ENCODE results near the gene BMP5. TPM values are rescaled to one million over a fixed set of nuclear protein-coding genes. Genes with fewer than 3 reads are reported as not detected.

Gene BMP5
- total and polyA plus RNA-seq, 2 donors (not counting 1 experiment from before 2014, with no cell fraction given), result 1.5 TPM; not detected in 1

DNA sequence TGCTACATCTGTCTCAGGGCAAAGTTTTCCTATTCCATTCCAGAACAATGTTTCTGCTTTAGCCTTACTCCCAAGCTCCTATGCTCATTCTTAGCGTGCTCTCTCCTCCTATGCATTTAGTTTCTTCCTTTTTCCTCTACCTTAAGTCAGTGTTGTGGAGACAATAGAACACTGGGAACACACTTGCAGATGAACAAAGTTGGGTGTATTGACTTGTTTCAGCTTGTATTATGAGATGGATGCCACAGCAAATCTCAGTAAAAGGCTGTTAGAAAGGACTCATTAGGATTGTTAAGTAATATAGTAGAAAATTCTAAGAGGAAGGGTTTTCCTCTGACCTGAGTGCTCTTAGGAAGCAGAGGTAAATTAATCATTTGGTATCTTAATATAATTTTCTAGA is 48.4 kb downstream of the BMP5 start:
- H4K20me1 ChIP-seq (ENCODE audit: control insufficient read depth, extremely low read depth, insufficient read depth, low read length), result no peaks in the 10 kb centered on the region
- no peaks in the 10 kb centered on the region for H3K9me3 ChIP-seq (ENCODE audit: control insufficient read depth, insufficient read depth, low read depth, low read length)
- H2AFZ ChIP-seq (ENCODE audit: low read length), result no peak overlapping the region
- DNase-seq (ENCODE audit: low read depth in 2 of 2), result no peak
- no peaks in the 10 kb centered on the region for H3K36me3 ChIP-seq (ENCODE audit: control insufficient read depth, insufficient read depth, low read length)
- H3K79me2 ChIP-seq (ENCODE audit: control insufficient read depth, insufficient read depth, low read length), result no peaks in the 10 kb centered on the region
- no peak overlapping the region for H3K27ac ChIP-seq (ENCODE audit: insufficient read depth, low read length)
- H3K27me3 ChIP-seq (ENCODE audit: control insufficient read depth, insufficient read depth, low read length), result no peaks in the 10 kb centered on the region
- no peak for TF ChIP-seq EZH2 (IDR thresholded peaks at IDR 0.05; ENCODE audit: low read length, missing control alignments)
- TF ChIP-seq, protein P1, sequence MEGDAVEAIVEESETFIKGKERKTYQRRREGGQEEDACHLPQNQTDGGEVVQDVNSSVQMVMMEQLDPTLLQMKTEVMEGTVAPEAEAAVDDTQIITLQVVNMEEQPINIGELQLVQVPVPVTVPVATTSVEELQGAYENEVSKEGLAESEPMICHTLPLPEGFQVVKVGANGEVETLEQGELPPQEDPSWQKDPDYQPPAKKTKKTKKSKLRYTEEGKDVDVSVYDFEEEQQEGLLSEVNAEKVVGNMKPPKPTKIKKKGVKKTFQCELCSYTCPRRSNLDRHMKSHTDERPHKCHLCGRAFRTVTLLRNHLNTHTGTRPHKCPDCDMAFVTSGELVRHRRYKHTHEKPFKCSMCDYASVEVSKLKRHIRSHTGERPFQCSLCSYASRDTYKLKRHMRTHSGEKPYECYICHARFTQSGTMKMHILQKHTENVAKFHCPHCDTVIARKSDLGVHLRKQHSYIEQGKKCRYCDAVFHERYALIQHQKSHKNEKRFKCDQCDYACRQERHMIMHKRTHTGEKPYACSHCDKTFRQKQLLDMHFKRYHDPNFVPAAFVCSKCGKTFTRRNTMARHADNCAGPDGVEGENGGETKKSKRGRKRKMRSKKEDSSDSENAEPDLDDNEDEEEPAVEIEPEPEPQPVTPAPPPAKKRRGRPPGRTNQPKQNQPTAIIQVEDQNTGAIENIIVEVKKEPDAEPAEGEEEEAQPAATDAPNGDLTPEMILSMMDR (conservative IDR thresholded peaks at IDR 0.05 in 1 of 2, IDR thresholded peaks at IDR 0.05 in 1 of 2; ENCODE audit: low read depth in 1 of 2, low read length in 2 of 2), result no peak
- no peak overlapping the region for H3K4me3 ChIP-seq (replicated peaks in 1 of 4; ENCODE audit: control extremely low read depth in 1 of 4, insufficient read depth in 1 of 4, low read depth in 3 of 4, low read length in 4 of 4)
- H3K9ac ChIP-seq (ENCODE audit: insufficient read depth, low read length), result no peak overlapping the region
- no peak overlapping the region for H3K4me2 ChIP-seq (ENCODE audit: extremely low read depth, insufficient read depth, low read length)
- peaks cover 4% of the 10 kb centered on the region for H3K4me1 ChIP-seq (ENCODE audit: control insufficient read depth, extremely low read depth, insufficient read depth, low read length)

DNA sequence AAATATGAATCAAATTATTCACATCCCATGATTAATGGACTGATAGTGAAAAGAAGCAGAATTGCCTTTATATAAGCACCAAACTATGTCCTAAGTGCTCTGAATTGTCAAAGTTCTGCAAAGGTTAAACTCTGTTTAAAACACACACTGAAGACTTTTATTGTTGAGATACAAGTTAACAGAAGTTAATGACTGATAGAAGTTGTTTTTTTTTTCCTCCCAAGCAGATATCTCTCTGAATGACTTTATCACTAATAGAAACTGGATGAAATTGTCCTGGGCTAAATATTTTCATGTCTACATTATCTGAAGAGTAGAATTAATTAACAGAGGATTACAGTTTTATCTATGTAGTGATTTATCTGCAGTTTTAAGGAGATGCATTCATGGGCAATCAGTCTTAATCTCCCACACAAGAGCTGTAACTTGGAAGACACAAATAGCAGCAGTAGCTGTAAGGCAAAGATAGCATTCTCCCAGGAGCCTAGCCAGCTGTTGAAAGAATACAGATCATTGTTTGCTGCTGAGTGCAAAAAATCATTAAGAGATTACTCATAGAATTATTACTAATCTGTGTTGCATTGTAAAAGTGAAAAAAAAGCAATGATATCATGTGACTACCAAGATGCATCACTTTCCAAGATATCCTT is 49.9 kb downstream of the BMP5 start:
- peak; percentile 67 to 90 for DNase-seq (ENCODE audit: low read depth in 2 of 2)

DNA sequence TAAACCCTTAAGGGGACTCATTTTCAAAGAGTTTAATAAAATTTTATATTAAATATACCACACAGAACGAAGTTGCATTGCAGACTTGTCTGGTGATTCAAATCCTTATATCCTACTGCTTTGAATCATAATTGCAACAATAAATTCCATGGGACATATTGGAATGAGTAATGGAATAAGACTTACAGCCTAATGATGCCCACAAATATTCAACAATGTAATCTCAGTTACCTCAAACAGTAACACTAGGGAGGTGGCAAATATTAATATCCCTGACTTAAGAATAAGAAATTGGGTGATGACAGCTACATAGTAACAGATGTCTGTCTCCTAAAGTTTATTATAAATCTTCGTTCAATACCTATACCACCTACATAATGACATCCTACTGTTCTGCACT is 52.6 kb downstream of the BMP5 start:
- Histone ChIP-seq H4K20me1 (ENCODE audit: control insufficient read depth, extremely low read depth, insufficient read depth, low read length) (no peaks in the 10 kb centered on the region), H3K36me3 (ENCODE audit: control insufficient read depth, insufficient read depth, low read length) (no peaks in the 10 kb centered on the region), H3K4me2 (ENCODE audit: extremely low read depth, insufficient read depth, low read length) (no peak overlapping the region), H3K9ac (ENCODE audit: insufficient read depth, low read length) (no peak overlapping the region), H2AFZ (ENCODE audit: low read length) (no peak overlapping the region), H3K4me3 (replicated peaks in 1 of 4; ENCODE audit: control extremely low read depth in 1 of 4, insufficient read depth in 1 of 4, low read depth in 3 of 4, low read length in 4 of 4) (no peak overlapping the region), H3K27me3 (ENCODE audit: control insufficient read depth, insufficient read depth, low read length) (no peaks in the 10 kb centered on the region), H3K27ac (ENCODE audit: insufficient read depth, low read length) (no peak overlapping the region), H3K9me3 (ENCODE audit: control insufficient read depth, insufficient read depth, low read depth, low read length) (no peaks in the 10 kb centered on the region), H3K4me1 (ENCODE audit: control insufficient read depth, extremely low read depth, insufficient read depth, low read length) (peaks cover 2% of the 10 kb centered on the region), H3K79me2 (ENCODE audit: control insufficient read depth, insufficient read depth, low read length) (no peaks in the 10 kb centered on the region)
- peak; percentile 37 to 69 for DNase-seq (ENCODE audit: low read depth in 2 of 2)
- TF ChIP-seq, protein P1 (conservative IDR thresholded peaks at IDR 0.05 in 1 of 2, IDR thresholded peaks at IDR 0.05 in 1 of 2; ENCODE audit: low read depth in 1 of 2, low read length in 2 of 2), result no peak
- no peak for TF ChIP-seq EZH2 (IDR thresholded peaks at IDR 0.05; ENCODE audit: low read length, missing control alignments)

More for the DNA sequence above, 49.9 kb downstream of the BMP5 start:
- no peak overlapping the region for H3K4me2 ChIP-seq (ENCODE audit: extremely low read depth, insufficient read depth, low read length)
- no peaks in the 10 kb centered on the region for H4K20me1 ChIP-seq (ENCODE audit: control insufficient read depth, extremely low read depth, insufficient read depth, low read length)
- H3K4me1 ChIP-seq (ENCODE audit: control insufficient read depth, extremely low read depth, insufficient read depth, low read length), result peaks cover 4% of the 10 kb centered on the region
- H3K4me3 ChIP-seq (replicated peaks in 1 of 4; ENCODE audit: control extremely low read depth in 1 of 4, insufficient read depth in 1 of 4, low read depth in 3 of 4, low read length in 4 of 4), result no peak overlapping the region
- no peaks in the 10 kb centered on the region for H3K36me3 ChIP-seq (ENCODE audit: control insufficient read depth, insufficient read depth, low read length)
- H3K9me3 ChIP-seq (ENCODE audit: control insufficient read depth, insufficient read depth, low read depth, low read length), result no peaks in the 10 kb centered on the region
- no peak overlapping the region for H3K27ac ChIP-seq (ENCODE audit: insufficient read depth, low read length)
- no peak overlapping the region for H3K9ac ChIP-seq (ENCODE audit: insufficient read depth, low read length)
- no peaks in the 10 kb centered on the region for H3K27me3 ChIP-seq (ENCODE audit: control insufficient read depth, insufficient read depth, low read length)
- H2AFZ ChIP-seq (ENCODE audit: low read length), result no peak overlapping the region
- H3K79me2 ChIP-seq (ENCODE audit: control insufficient read depth, insufficient read depth, low read length), result no peaks in the 10 kb centered on the region
- TF ChIP-seq, protein P1 (conservative IDR thresholded peaks at IDR 0.05 in 1 of 2, IDR thresholded peaks at IDR 0.05 in 1 of 2; ENCODE audit: low read depth in 1 of 2, low read length in 2 of 2), result no peak
- no peak for TF ChIP-seq EZH2 (IDR thresholded peaks at IDR 0.05; ENCODE audit: low read length, missing control alignments)
